GM12878 (cell line): ENCODE measurements around the gene DEF6. TPM values are rescaled to one million over a fixed set of nuclear protein-coding genes. Genes with fewer than 3 reads are reported as not detected.

Experiments
- ATAC-seq: fragments of 200-7000 bp; cut with Tn5 transposase; 3 replicates; pipeline ENCODE4 v1.9.1; 2020; ENCODE audit warnings: mild to moderate bottlenecking, moderate library complexity
- BruUV-seq: library from RNA; stranded (reverse); fragments of 400-500 nt; replicated peaks from 2 replicates; lab custom pipeline; 2021; lab: Mats Ljungman, UMichigan
- CTCF ChIA-PET: fragments of 300-600 bp; sonication (Branson Sonifier 250); formaldehyde crosslinking; extraction: SDS; loops from one replicate; lab custom pipeline; 2021; ENCODE audit warnings: inconsistent platforms; lab: Yijun Ruan, JAX
- POLR2A ChIA-PET: fragments of 350-600 bp; formaldehyde crosslinking; extraction: SDS; loops from one replicate; lab custom pipeline; 2021; ENCODE audit warnings: inconsistent platforms; lab: Charles Lee
- RAD21 ChIA-PET: fragments of 300-600 bp; sonication (Branson Sonifier 250); formaldehyde crosslinking; loops from one replicate; lab custom pipeline; 2023; ENCODE audit warnings: antibody characterized with exemption; ENCODE audit not compliant: unreplicated experiment; lab: Charles Lee
- SMC1A ChIA-PET: fragments of 300-600 bp; sonication (Branson Sonifier 250); formaldehyde crosslinking; loops from one replicate; lab custom pipeline; 2023; ENCODE audit not compliant: unreplicated experiment, uncharacterized antibody; lab: Charles Lee
- DNase-seq: peaks from one replicate; pipeline ENCODE4 v3.0.0-alpha.2; 2011; ENCODE audit warnings: low read depth, low spot score
- FAIRE-seq: peaks from 3 replicates; lab custom pipeline; 2011; peaks lifted over from hg19 to GRCh38; lab: Jason Lieb, UNC
- H2AFZ ChIP-seq: 2 replicates; pipeline ENCODE4 v1.6.0; 2011; ENCODE audit warnings: low read depth, low read length, control low read depth; ENCODE audit not compliant: control insufficient read depth
- H3K27ac ChIP-seq: 2 replicates; pipeline ENCODE4 v1.5.1; 2011; ENCODE audit warnings: control low read depth; ENCODE audit not compliant: control insufficient read depth, insufficient read depth
- H3K27me3 ChIP-seq, 2 experiments: replicated peaks in 1 of 2; 2 replicates each; pipeline versions ENCODE4 v1.6.0 to v1.6.1; 2011; ENCODE audit warnings: low read length in 1 of 2; ENCODE audit not compliant: control insufficient read depth in 2 of 2, insufficient read depth in 2 of 2
- H3K36me3 ChIP-seq, 2 experiments: 2 replicates each; pipeline ENCODE4 v1.5.1; 2011; ENCODE audit warnings: low read length in 1 of 2; ENCODE audit not compliant: control insufficient read depth in 2 of 2, insufficient read depth in 2 of 2
- H3K4me1 ChIP-seq: 2 replicates; pipeline ENCODE4 v1.6.1; 2011; ENCODE audit warnings: mild to moderate bottlenecking, low read length, moderate library complexity, mixed read lengths; ENCODE audit not compliant: control insufficient read depth, insufficient read depth
- H3K4me2 ChIP-seq: 2 replicates; pipeline ENCODE4 v1.6.0; 2011; ENCODE audit warnings: control low read depth; ENCODE audit not compliant: control insufficient read depth, insufficient read depth
- H3K4me3 ChIP-seq: fragments of 200-600 bp; sonication (generic); 2 replicates; pipeline ENCODE4 v1.5.1; 2016
- H3K79me2 ChIP-seq: 2 replicates; pipeline ENCODE4 v1.6.0; 2011; ENCODE audit warnings: low read length; ENCODE audit not compliant: control insufficient read depth, insufficient read depth
- H3K9ac ChIP-seq: 2 replicates; pipeline ENCODE4 v1.8.0; 2011; ENCODE audit warnings: low read length, control low read depth, mixed read lengths; ENCODE audit not compliant: control insufficient read depth, insufficient read depth
- H3K9me3 ChIP-seq: replicated peaks from 3 replicates; pipeline ENCODE4 v1.5.1; 2011; ENCODE audit warnings: mild to moderate bottlenecking, low read length; ENCODE audit not compliant: control insufficient read depth, insufficient read depth
- H4K20me1 ChIP-seq: 2 replicates; pipeline ENCODE4 v1.6.0; 2011; ENCODE audit not compliant: control insufficient read depth, insufficient read depth
- BRCA1 ChIP-seq: IDR thresholded peaks from 2 replicates; pipeline ENCODE4 v1.6.1; 2011; ENCODE audit warnings: low read depth, low read length, improper control_type of control experiment
- CHD2 ChIP-seq: IDR thresholded peaks from 2 replicates; pipeline ENCODE4 v1.6.1; 2011; ENCODE audit warnings: low read depth, low read length, improper control_type of control experiment, borderline replicate concordance
- JUND ChIP-seq: IDR thresholded peaks from 2 replicates; pipeline ENCODE4 v1.6.1; 2012; ENCODE audit warnings: low read depth, mild to moderate bottlenecking, low read length, improper control_type of control experiment, moderate library complexity
- LARP7 ChIP-seq: fragments of 450-650 bp; IDR thresholded peaks from 2 replicates; pipeline ENCODE4 v1.6.1; 2017; ENCODE audit warnings: mild to moderate bottlenecking
- MEF2B ChIP-seq: fragments of 450-650 bp; IDR thresholded peaks from 2 replicates; pipeline ENCODE4 v1.6.1; 2018; ENCODE audit warnings: mild to moderate bottlenecking, moderate library complexity; ENCODE audit not compliant: partially characterized antibody, poor library complexity, severe bottlenecking
- MTA3 ChIP-seq: IDR thresholded peaks from 2 replicates; pipeline ENCODE4 v1.6.1; 2012; ENCODE audit warnings: low read length, inconsistent platforms, borderline replicate concordance
- NFXL1 ChIP-seq: fragments of 450-650 bp; IDR thresholded peaks from 2 replicates; pipeline ENCODE4 v1.6.1; 2017; ENCODE audit warnings: antibody characterized with exemption, mild to moderate bottlenecking, borderline replicate concordance
- NR2C1 ChIP-seq: fragments of 450-650 bp; IDR thresholded peaks from 2 replicates; pipeline ENCODE4 v1.6.1; 2017; ENCODE audit warnings: antibody characterized with exemption, mild to moderate bottlenecking, moderate library complexity
- PML ChIP-seq: IDR thresholded peaks from 2 replicates; pipeline ENCODE4 v1.6.1; 2012; ENCODE audit warnings: low read length, inconsistent platforms
- SREBF2 ChIP-seq: IDR thresholded peaks from 2 replicates; pipeline ENCODE4 v1.6.1; 2012; ENCODE audit warnings: mild to moderate bottlenecking, low read length
- TCF3 ChIP-seq: IDR thresholded peaks from 2 replicates; pipeline ENCODE4 v1.6.1; 2012; ENCODE audit warnings: low read depth, mild to moderate bottlenecking, low read length, borderline replicate concordance; ENCODE audit not compliant: insufficient read depth
- ZNF622 ChIP-seq: fragments of 450-650 bp; IDR thresholded peaks from 2 replicates; pipeline ENCODE4 v1.6.1; 2017; ENCODE audit warnings: mild to moderate bottlenecking, inconsistent platforms
- WGBS: methylation state at CpG from one replicate; pipeline ENCODE4 v1.1.6; 2016; ENCODE audit warnings: low lambda C conversion rate; ENCODE audit not compliant: insufficient replicate concordance, insufficient coverage; ENCODE audit errors: missing lambda C conversion rate; 5-methylcytosine and 5-hydroxymethylcytosine counted together
- in situ Hi-C: fragments of 300-500 bp; cut with MboI; formaldehyde crosslinking; loops from 9 replicates; pipeline ENCODE4 v1.14.3; 2018; ENCODE audit warnings: mixed read lengths
- intact Hi-C: fragments of 100-400 bp; cut with micrococcal nuclease; formaldehyde crosslinking; loops from one replicate; pipeline ENCODE4 v1.14.2; 2022; ENCODE audit not compliant: unreplicated experiment
- polyA plus RNA-seq, 11 experiments: library from polyadenylated mRNA; depleted of rRNA in 4 of 11; unstranded in 6 of 11; stranded (reverse) in 5 of 11; fragments of >200 nt; fragmentation: Nextera tagmentation in 4 of 11; fragmentation: Illumina TruSeq in 1 of 11; extraction: Ambion mirVana in 4 of 11; extraction: Trizol in 1 of 11; gene quantifications; 1 replicate in 1 of 11; 2 replicates in 10 of 11; pipeline versions ENCODE4 v1.2.1 to v1.2.3, GENCODE V29; 2011 to 2016; ENCODE audit warnings: inconsistent platforms in 2 of 11, missing spikeins in 2 of 11, low read depth in 1 of 11
- total RNA-seq, 4 experiments: library from RNA; depleted of rRNA in 3 of 4; stranded (reverse); fragments of >200 nt in 3 of 4; fragmentation: Illumina TruSeq in 1 of 4; extraction: Trizol in 1 of 4; gene quantifications; 2 replicates each; pipeline versions ENCODE4 v1.2.1 to v1.2.3, GENCODE V29; 2013 to 2021
- TF ChIP-seq, protein P1 (sequence below), 3 experiments: IDR thresholded peaks in 2 of 3; conservative IDR thresholded peaks in 1 of 3; 2 replicates each; pipeline ENCODE4 v1.5.1; 2011; ENCODE audit warnings: low read depth in 3 of 3, low read length in 3 of 3, mild to moderate bottlenecking in 3 of 3, control low read depth in 2 of 3, moderate library complexity in 2 of 3, inconsistent platforms in 1 of 3, mixed read lengths in 1 of 3; ENCODE audit not compliant: control insufficient read depth in 2 of 3, insufficient read depth in 1 of 3; ENCODE audit errors: extremely low read depth in 1 of 3
- TF ChIP-seq, protein P2 (sequence below): IDR thresholded peaks from 2 replicates; pipeline ENCODE4 v1.6.1; 2012; ENCODE audit warnings: low read depth, low read length, improper control_type of control experiment

Gene DEF6
- total and polyA plus RNA-seq, 10 of the 15 experiments (the other 5 are each of a cell fraction or from before 2014, with no cell fraction given), result 3.3 to 69.5 (median 48.8) TPM

GRCh38 chr6:35262596-35262995 lies 35.0 kb upstream of the DEF6 start:
- H2AFZ ChIP-seq, result no peak overlapping the region
- POLR2A ChIA-PET, result no interaction called here
- CTCF ChIA-PET, result interaction anchor here (0.9 kb wide), 1 partner anchor 205 kb away, joined by 3 read pairs; no protein-coding TSS in a partner anchor

More at GRCh38 chr6:35262596-35262995, 35.0 kb upstream of the DEF6 start:
- Histone ChIP-seq H3K36me3 (no peaks in the 10 kb centered on the region), H3K9me3 (no peaks in the 10 kb centered on the region), H3K4me3 (no peak overlapping the region), H4K20me1 (no peaks in the 10 kb centered on the region), H3K4me2 (peak overlapping the region; percentile 36; the same call in 1 of the 2 replicates), H3K27me3 (no peaks in the 10 kb centered on the region), H3K27ac (no peak overlapping the region), H3K79me2 (peaks cover 24% of the 10 kb centered on the region), H3K4me1 (peaks cover 8% of the 10 kb centered on the region), H3K9ac (no peak overlapping the region)
- intact Hi-C loops, result no loop called here
- ATAC-seq (no peak), FAIRE-seq (no peak), DNase-seq (no peak)
- RAD21 ChIA-PET, result interaction anchor here (0.9 kb wide), 1 partner anchor 589 kb away, joined by 3 read pairs; no protein-coding TSS in a partner anchor
- SMC1A ChIA-PET, result interaction anchor here (1.2 to 2.5 kb wide), 2 partner anchors 17 to 56 kb away, joined by 4 to 7 read pairs; no protein-coding TSS in a partner anchor
- in situ Hi-C loops, result no loop called here
- no TSS peak for BruUV-seq
- 76% methylated on average over 2 of the region's 2 CpGs for WGBS
- TF ChIP-seq, protein P1, sequence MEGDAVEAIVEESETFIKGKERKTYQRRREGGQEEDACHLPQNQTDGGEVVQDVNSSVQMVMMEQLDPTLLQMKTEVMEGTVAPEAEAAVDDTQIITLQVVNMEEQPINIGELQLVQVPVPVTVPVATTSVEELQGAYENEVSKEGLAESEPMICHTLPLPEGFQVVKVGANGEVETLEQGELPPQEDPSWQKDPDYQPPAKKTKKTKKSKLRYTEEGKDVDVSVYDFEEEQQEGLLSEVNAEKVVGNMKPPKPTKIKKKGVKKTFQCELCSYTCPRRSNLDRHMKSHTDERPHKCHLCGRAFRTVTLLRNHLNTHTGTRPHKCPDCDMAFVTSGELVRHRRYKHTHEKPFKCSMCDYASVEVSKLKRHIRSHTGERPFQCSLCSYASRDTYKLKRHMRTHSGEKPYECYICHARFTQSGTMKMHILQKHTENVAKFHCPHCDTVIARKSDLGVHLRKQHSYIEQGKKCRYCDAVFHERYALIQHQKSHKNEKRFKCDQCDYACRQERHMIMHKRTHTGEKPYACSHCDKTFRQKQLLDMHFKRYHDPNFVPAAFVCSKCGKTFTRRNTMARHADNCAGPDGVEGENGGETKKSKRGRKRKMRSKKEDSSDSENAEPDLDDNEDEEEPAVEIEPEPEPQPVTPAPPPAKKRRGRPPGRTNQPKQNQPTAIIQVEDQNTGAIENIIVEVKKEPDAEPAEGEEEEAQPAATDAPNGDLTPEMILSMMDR (IDR thresholded peaks at IDR 0.05 in 2 of 3, conservative IDR thresholded peaks at IDR 0.05 in 1 of 3; ENCODE audit: control insufficient read depth in 2 of 3, extremely low read depth in 1 of 3, insufficient read depth in 1 of 3, low read depth in 3 of 3, low read length in 3 of 3), result no peak
- no peak for TF ChIP-seq NR2C1
- no peak for TF ChIP-seq MTA3
- TF ChIP-seq MEF2B, result no peak
- no peak for TF ChIP-seq ZNF622
- no peak for TF ChIP-seq JUND
- no peak for TF ChIP-seq CHD2
- TF ChIP-seq, protein P2, sequence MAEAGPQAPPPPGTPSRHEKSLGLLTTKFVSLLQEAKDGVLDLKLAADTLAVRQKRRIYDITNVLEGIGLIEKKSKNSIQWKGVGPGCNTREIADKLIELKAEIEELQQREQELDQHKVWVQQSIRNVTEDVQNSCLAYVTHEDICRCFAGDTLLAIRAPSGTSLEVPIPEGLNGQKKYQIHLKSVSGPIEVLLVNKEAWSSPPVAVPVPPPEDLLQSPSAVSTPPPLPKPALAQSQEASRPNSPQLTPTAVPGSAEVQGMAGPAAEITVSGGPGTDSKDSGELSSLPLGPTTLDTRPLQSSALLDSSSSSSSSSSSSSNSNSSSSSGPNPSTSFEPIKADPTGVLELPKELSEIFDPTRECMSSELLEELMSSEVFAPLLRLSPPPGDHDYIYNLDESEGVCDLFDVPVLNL, result no peak
- TF ChIP-seq TCF3, result no peak
- no peak for TF ChIP-seq BRCA1
- no peak for TF ChIP-seq SREBF2
- no peak for TF ChIP-seq NFXL1
- no peak for TF ChIP-seq LARP7
- TF ChIP-seq PML, result no peak
